Caco-2 (cell line): ENCODE data around the gene FGF3. TPM values are rescaled to one million over a fixed set of nuclear protein-coding genes. Genes with fewer than 3 reads are reported as not detected.

Experiments
- BruUV-seq: library from RNA; stranded (reverse); fragments of 400-500 nt; replicated peaks from 2 replicates; lab custom pipeline; 2021; lab: Mats Ljungman, UMichigan
- CTCF ChIA-PET: fragments of 300-600 bp; sonication (Branson Sonifier 250); formaldehyde crosslinking; loops from one replicate; lab custom pipeline; 2022; ENCODE audit warnings: antibody characterized with exemption; lab: Charles Lee
- POLR2A ChIA-PET: fragments of 300-600 bp; sonication (Branson Sonifier 250); formaldehyde crosslinking; loops from one replicate; lab custom pipeline; 2022; ENCODE audit warnings: antibody characterized with exemption; lab: Charles Lee
- DNase-seq, 2 experiments: peaks; one replicate each; pipeline versions ENCODE4 v3.0.0 to v3.0.0-alpha.2; 2020 to 2022
- H3K27me3 ChIP-seq: replicated peaks from 2 replicates; pipeline ENCODE4 v1.6.0; 2011; ENCODE audit warnings: low read length; ENCODE audit not compliant: control insufficient read depth, insufficient read depth
- H3K36me3 ChIP-seq: 2 replicates; pipeline ENCODE4 v1.5.1; 2011; ENCODE audit warnings: low read length; ENCODE audit not compliant: control insufficient read depth, insufficient read depth
- H3K4me1 ChIP-seq: fragments of 250-450 bp; sonication (Bioruptor Pico); 2 replicates; pipeline ENCODE4 v1.5.1; 2020; ENCODE audit warnings: mild to moderate bottlenecking
- H3K4me3 ChIP-seq: 2 replicates; pipeline ENCODE4 v1.5.1; 2011; ENCODE audit warnings: low read depth, mild to moderate bottlenecking, control low read depth, low read length
- H3K9me3 ChIP-seq: fragments of 250-450 bp; sonication (Bioruptor Pico); 2 replicates; pipeline ENCODE4 v1.5.1; 2020; ENCODE audit warnings: mild to moderate bottlenecking, moderate library complexity
- H3K27ac Mint-ChIP-seq: one replicate; pipeline ENCODE4 v1.8.0; 2022; ENCODE audit warnings: mixed read lengths; ENCODE audit not compliant: unreplicated experiment
- H3K27me3 Mint-ChIP-seq: one replicate; pipeline ENCODE4 v1.8.0; 2022; ENCODE audit warnings: mixed read lengths; ENCODE audit not compliant: insufficient read depth, unreplicated experiment
- H3K36me3 Mint-ChIP-seq: one replicate; pipeline ENCODE4 v1.8.0; 2022; ENCODE audit warnings: mild to moderate bottlenecking, mixed read lengths; ENCODE audit not compliant: insufficient read depth, unreplicated experiment
- H3K4me1 Mint-ChIP-seq: one replicate; pipeline ENCODE4 v1.8.0; 2022; ENCODE audit warnings: low read depth, mixed read lengths; ENCODE audit not compliant: unreplicated experiment
- H3K4me3 Mint-ChIP-seq: one replicate; pipeline ENCODE4 v1.8.0; 2022; ENCODE audit warnings: mild to moderate bottlenecking, moderate library complexity, mixed read lengths; ENCODE audit not compliant: unreplicated experiment
- H3K9me3 Mint-ChIP-seq: one replicate; pipeline ENCODE4 v1.8.0; 2022; ENCODE audit warnings: mixed read lengths; ENCODE audit not compliant: unreplicated experiment
- intact Hi-C: fragments of 100-400 bp; cut with micrococcal nuclease; formaldehyde crosslinking; loops from one replicate; pipeline ENCODE4 v1.10.0; 2022; ENCODE audit not compliant: unreplicated experiment
- total RNA-seq: library from RNA; stranded (reverse); gene quantifications from 2 replicates; pipeline ENCODE4 v1.2.3, GENCODE V29; 2022
- TF ChIP-seq, protein P1 (sequence below), 2 experiments: fragments of 200-600 bp in 1 of 2; IDR thresholded peaks; 1 replicate in 1 of 2; 2 replicates in 1 of 2; pipeline versions ENCODE4 v1.5.1 to v1.8.0; 2011 to 2022; ENCODE audit warnings: antibody characterized with exemption in 1 of 2, control low read depth in 1 of 2, inconsistent platforms in 1 of 2, low read depth in 1 of 2, low read length in 1 of 2, mild to moderate bottlenecking in 1 of 2, moderate library complexity in 1 of 2; ENCODE audit not compliant: insufficient read depth in 1 of 2, severe bottlenecking in 1 of 2, unreplicated experiment in 1 of 2

FGF3 gene
- total RNA-seq, 1 experiment from 2014 or later: not detected

DNA sequence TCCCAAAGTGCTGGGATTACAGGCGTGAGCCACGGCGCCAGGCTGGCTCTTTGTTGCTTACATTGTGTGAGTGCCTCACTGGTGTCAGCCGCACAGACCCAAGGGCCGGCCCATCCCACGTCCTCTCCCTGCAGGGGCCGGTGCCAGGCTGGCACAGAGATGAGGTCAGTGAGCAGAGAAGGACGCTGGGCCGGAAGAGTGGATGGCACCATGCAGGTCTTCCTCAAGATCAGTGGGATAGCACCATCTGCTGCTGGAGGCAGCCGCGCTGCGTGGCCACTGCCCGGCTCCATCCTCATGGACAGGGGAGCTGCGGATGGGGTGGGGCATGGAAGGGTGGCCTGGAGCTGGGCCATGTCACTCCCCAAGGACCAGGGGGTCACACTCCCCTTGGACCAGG lies 22.1 kb downstream of the FGF3 start:
- Mint-ChIP-seq H3K4me3 (no peak overlapping the region), H3K36me3 (no peaks in the 10 kb centered on the region), H3K27me3 (peaks cover 4% of the 10 kb centered on the region), H3K27ac (no peak overlapping the region), H3K9me3 (no peaks in the 10 kb centered on the region), H3K4me1 (no peaks in the 10 kb centered on the region)
- DNase-seq: peak in 1 of 2 experiments; percentile 39
- intact Hi-C loops: no loop called here
- Histone ChIP-seq H3K4me3 (no peak overlapping the region), H3K27me3 (no peaks in the 10 kb centered on the region), H3K9me3 (peaks cover 4% of the 10 kb centered on the region; the same call in 1 of the 2 replicates), H3K36me3 (no peaks in the 10 kb centered on the region), H3K4me1 (no peaks in the 10 kb centered on the region)
- CTCF ChIA-PET: interaction anchor here (0.7 to 0.9 kb wide), 2 partner anchors 79 to 134 kb away, joined by 3 to 4 read pairs; no protein-coding TSS in a partner anchor
- TF ChIP-seq, protein P1, sequence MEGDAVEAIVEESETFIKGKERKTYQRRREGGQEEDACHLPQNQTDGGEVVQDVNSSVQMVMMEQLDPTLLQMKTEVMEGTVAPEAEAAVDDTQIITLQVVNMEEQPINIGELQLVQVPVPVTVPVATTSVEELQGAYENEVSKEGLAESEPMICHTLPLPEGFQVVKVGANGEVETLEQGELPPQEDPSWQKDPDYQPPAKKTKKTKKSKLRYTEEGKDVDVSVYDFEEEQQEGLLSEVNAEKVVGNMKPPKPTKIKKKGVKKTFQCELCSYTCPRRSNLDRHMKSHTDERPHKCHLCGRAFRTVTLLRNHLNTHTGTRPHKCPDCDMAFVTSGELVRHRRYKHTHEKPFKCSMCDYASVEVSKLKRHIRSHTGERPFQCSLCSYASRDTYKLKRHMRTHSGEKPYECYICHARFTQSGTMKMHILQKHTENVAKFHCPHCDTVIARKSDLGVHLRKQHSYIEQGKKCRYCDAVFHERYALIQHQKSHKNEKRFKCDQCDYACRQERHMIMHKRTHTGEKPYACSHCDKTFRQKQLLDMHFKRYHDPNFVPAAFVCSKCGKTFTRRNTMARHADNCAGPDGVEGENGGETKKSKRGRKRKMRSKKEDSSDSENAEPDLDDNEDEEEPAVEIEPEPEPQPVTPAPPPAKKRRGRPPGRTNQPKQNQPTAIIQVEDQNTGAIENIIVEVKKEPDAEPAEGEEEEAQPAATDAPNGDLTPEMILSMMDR (IDR thresholded peaks at IDR 0.05; ENCODE audit: insufficient read depth in 1 of 2, low read depth in 1 of 2, low read length in 1 of 2, severe bottlenecking in 1 of 2, unreplicated experiment in 1 of 2): no peak
- POLR2A ChIA-PET: interaction anchor here (0.5 kb wide), 1 partner anchor 84 kb away, joined by 3 read pairs; no protein-coding TSS in a partner anchor
- no TSS peak for BruUV-seq

GRCh38 chr11:69796063-69796462 lies 23.2 kb downstream of the FGF3 start:
- no peaks in the 10 kb centered on the region for H3K9me3 Mint-ChIP-seq
- Histone ChIP-seq H3K9me3 (peaks cover 4% of the 10 kb centered on the region; the same call in 1 of the 2 replicates), H3K4me3 (no peak overlapping the region), H3K36me3 (no peaks in the 10 kb centered on the region), H3K4me1 (no peaks in the 10 kb centered on the region), H3K27me3 (no peaks in the 10 kb centered on the region)
- no peak overlapping the region for H3K27ac Mint-ChIP-seq
- H3K36me3 Mint-ChIP-seq: no peaks in the 10 kb centered on the region
- intact Hi-C loops: no loop called here
- ChIA-PET POLR2A (no interaction called here), CTCF (no interaction called here)
- no peak for DNase-seq
- H3K4me3 Mint-ChIP-seq: no peak overlapping the region
- H3K27me3 Mint-ChIP-seq: peaks cover 4% of the 10 kb centered on the region
- H3K4me1 Mint-ChIP-seq: no peaks in the 10 kb centered on the region
- TF ChIP-seq, protein P1 (IDR thresholded peaks at IDR 0.05; ENCODE audit: insufficient read depth in 1 of 2, low read depth in 1 of 2, low read length in 1 of 2, severe bottlenecking in 1 of 2, unreplicated experiment in 1 of 2): no peak
- BruUV-seq: no TSS peak

- Mint-ChIP-seq H3K4me1 (no peaks in the 10 kb centered on the region), H3K4me3 (no peak overlapping the region), H3K27me3 (peaks cover 4% of the 10 kb centered on the region), H3K36me3 (no peaks in the 10 kb centered on the region), H3K27ac (no peak overlapping the region), H3K9me3 (no peaks in the 10 kb centered on the region)
- intact Hi-C loops: no loop called here
- POLR2A ChIA-PET: no interaction called here
- Histone ChIP-seq H3K9me3 (no peaks in the 10 kb centered on the region), H3K4me3 (no peak overlapping the region), H3K36me3 (no peaks in the 10 kb centered on the region), H3K4me1 (no peaks in the 10 kb centered on the region), H3K27me3 (no peaks in the 10 kb centered on the region)
- DNase-seq: no peak
- BruUV-seq: no TSS peak
- CTCF ChIA-PET: no interaction called here
- TF ChIP-seq, protein P1 (IDR thresholded peaks at IDR 0.05; ENCODE audit: insufficient read depth in 1 of 2, low read depth in 1 of 2, low read length in 1 of 2, severe bottlenecking in 1 of 2, unreplicated experiment in 1 of 2): no peak
Measured at GRCh38 chr11:69791276-69792180, 27.7 kb downstream of the FGF3 start.
